NB4 (cell line): ENCODE results near the gene FPGS.

Source experiments
- MYC ChIP-seq: IDR thresholded peaks from 2 replicates; pipeline ENCODE4 v1.6.1; 2011; ENCODE audit warnings: low read depth, low read length
- POLR2A ChIP-seq: IDR thresholded peaks from 2 replicates; pipeline ENCODE4 v1.6.1; 2011; ENCODE audit warnings: mild to moderate bottlenecking; ENCODE audit not compliant: insufficient read length; ENCODE audit errors: extremely low read depth
- TF ChIP-seq, protein P1 (sequence below): IDR thresholded peaks from one replicate; pipeline ENCODE4 v1.5.1; 2012; ENCODE audit warnings: low read depth, low read length

DNA sequence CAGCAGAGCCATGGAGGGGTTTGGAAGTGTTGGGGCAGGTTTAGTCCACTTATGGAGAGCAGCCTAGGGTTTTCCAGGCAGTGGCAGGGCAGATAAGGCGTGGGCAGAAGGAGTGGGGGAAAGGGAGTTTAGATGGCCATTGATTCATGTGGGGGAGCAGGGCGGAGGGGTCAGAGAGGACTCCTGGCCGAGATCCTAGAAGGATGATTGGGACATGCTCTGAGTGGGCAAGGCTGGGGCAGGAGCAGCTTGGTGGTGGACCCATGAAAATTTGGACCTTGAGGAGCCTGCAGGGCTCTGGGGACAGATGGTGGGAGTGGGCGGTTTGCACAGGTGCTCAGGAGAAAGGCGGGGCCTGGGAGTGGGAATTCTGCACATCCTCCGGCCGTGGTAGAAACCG, 49.5 kb upstream of the FPGS start:
- TF ChIP-seq, protein P1, sequence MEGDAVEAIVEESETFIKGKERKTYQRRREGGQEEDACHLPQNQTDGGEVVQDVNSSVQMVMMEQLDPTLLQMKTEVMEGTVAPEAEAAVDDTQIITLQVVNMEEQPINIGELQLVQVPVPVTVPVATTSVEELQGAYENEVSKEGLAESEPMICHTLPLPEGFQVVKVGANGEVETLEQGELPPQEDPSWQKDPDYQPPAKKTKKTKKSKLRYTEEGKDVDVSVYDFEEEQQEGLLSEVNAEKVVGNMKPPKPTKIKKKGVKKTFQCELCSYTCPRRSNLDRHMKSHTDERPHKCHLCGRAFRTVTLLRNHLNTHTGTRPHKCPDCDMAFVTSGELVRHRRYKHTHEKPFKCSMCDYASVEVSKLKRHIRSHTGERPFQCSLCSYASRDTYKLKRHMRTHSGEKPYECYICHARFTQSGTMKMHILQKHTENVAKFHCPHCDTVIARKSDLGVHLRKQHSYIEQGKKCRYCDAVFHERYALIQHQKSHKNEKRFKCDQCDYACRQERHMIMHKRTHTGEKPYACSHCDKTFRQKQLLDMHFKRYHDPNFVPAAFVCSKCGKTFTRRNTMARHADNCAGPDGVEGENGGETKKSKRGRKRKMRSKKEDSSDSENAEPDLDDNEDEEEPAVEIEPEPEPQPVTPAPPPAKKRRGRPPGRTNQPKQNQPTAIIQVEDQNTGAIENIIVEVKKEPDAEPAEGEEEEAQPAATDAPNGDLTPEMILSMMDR, result no peak
- TF ChIP-seq MYC (no peak), POLR2A (no peak)
